Cardiac fibroblast (primary cell): ENCODE results near the gene EYS.

Experiments used
- DNase-seq, 2 donors: peaks; one replicate each; pipeline versions ENCODE4 v3.0.0 to v3.0.0-alpha.2; 2010; ENCODE audit warnings: low read depth in 2 of 2
- H3K4me3 ChIP-seq, 2 donors: replicated peaks in 1 of 2; 1 replicate in 1 of 2; 2 replicates in 1 of 2; pipeline ENCODE4 v1.5.1; 2011; ENCODE audit warnings: low read depth in 2 of 2, low read length in 2 of 2, mild to moderate bottlenecking in 2 of 2, moderate library complexity in 1 of 2
- CTCF ChIP-seq: IDR thresholded peaks from one replicate; pipeline ENCODE4 v1.5.1; 2011; ENCODE audit warnings: low read depth, mild to moderate bottlenecking, low read length, inconsistent platforms

The EYS gene

DNA sequence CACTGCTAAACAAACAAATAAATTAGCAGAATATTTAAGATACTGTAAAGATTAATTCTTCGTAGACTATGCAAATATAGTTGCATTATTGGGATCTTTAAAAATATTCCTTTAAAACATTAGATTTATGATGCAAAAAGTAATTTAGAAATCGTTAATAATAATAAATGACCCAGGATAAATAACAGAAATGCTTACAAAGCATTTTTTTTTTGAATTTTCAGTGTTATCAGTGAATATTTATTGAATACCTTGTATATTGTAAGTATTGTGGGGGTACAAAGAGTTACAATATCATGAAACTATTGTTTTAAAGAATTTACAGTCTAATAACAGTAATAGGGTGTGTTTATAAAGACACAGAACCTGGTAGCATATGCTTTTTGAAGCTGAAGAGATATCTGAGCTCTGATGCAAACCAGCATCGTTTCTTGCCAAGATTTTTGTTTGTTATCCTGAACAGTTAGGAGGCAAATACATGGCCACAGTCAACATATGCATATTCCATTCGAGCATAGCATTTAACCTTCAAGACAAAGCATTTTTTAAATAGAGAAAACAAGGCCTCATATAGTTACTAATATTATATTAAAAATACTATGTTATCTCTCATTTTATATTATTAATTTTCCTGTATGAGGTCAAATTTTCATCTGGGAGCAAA, 1584.2 kb downstream of the EYS start:
- no peak overlapping the region for H3K4me3 ChIP-seq
- DNase-seq, result no peak
- no peak for TF ChIP-seq CTCF

- no peak for DNase-seq
- H3K4me3 ChIP-seq, result no peak overlapping the region
- TF ChIP-seq CTCF, result no peak
Measured at GRCh38 chr6:64121011-64121565, 1585.9 kb downstream of the EYS start.

DNA sequence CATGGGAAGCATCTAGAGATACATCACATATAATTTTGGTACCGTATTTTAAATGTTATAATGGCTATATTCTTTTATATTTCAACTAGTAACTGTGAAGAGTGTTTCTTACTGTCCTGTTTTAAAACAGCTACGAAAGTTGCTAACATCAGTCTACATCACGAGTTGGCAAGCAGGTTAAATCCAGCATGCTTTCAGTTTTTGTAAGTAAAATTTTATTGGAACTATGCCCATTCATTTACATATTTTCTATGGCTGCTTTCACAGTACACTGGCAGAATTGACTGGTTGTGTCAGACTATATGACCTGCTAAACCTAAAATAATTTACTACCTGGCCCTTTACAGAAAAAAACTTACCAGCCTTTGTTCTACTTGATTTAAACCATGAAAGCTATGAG, 1593.3 kb downstream of the EYS start:
- no peak for DNase-seq
- no peak overlapping the region for H3K4me3 ChIP-seq
- TF ChIP-seq CTCF, result no peak

DNA sequence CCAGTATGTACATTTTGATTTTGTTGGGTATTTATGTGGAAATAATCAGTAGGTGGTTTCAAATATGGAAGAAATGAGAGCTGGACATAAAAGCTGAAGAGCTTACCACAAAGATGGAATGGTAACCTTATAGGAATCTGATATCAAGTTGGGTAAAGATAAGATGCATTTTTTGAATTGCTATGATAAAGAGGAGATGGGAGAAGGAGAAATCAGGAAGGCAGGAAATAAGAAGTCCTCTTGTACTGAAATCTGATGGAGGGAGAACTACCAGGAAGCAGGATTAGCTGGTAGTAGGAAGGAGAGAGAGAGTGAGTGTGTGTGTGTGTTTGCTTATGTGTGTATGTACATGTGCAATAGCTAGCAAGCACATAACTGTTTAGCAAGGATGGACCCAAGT, 1603.0 kb downstream of the EYS start:
- no peak for TF ChIP-seq CTCF
- no peak for DNase-seq

DNA sequence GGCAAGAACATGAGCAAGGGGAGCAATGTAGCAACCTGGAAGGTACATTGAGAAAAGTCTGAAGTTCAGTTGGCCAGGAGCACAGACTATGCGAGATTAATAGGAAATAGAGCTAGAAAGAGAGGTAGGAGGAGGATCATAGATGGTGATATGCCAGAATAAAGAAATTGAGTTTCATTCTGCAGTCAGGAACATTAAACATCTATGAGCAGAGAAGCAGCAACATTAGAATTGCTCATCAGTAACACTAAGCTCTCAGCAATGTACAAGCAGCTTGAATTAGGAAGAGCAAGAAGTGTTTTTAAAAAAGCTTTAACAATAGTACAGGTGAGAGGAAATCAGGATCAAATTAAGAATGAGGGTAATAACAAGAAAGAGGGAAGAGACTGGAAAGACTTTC, 1603.5 kb downstream of the EYS start:
- H3K4me3 ChIP-seq, result no peak overlapping the region
- DNase-seq, result no peak
- TF ChIP-seq CTCF, result no peak

More for the DNA sequence above, 1603.0 kb downstream of the EYS start:
- H3K4me3 ChIP-seq, result no peak overlapping the region

GRCh38 chr6:64100702-64101303, 1606.2 kb downstream of the EYS start:
- DNase-seq, result no peak

More at GRCh38 chr6:64100702-64101303, 1606.2 kb downstream of the EYS start:
- no peak for TF ChIP-seq CTCF
- H3K4me3 ChIP-seq, result no peak overlapping the region
